HL-60/S4 (cell line): ENCODE data around the gene BCL2.

Experiments used
- in situ Hi-C: fragments of 300-500 bp; cut with MboI; formaldehyde crosslinking; loops from 2 replicates; pipeline ENCODE4 v1.14.3; 2022; ENCODE audit warnings: low sequenced_read_pairs

BCL2 gene

GRCh38 chr18:63073481-63073880 lies 246.1 kb downstream of the BCL2 start:
- in situ Hi-C loops, result no loop called here
